Measurements from ENCODE around the gene PP2D1.
A peak's percentile ranks its signal among the peaks of the same experiment; 100 is the strongest.
"Not testable (repeated sequence)": the region's sequence is repeated elsewhere in the genome, so short reads cannot be mapped to it uniquely, and the experiment has no call there.

Gene PP2D1

GRCh38 chr3:19970327-19970726 lies 41.7 kb downstream of the PP2D1 start:
- no peaks in the 10 kb centered on the region; the same call in 1 of the 2 replicates for H3K36me3 ChIP-seq (ENCODE audit: control insufficient read depth, insufficient read depth, low read length)
- H3K27me3 ChIP-seq (ENCODE audit: control insufficient read depth, insufficient read depth, low read length): no peaks in the 10 kb centered on the region
- WGBS (ENCODE audit: insufficient coverage, insufficient read length): 100% methylated on average over 1 of the region's 8 CpGs

GRCh38 chr3:19967812-19968211 lies 44.3 kb downstream of the PP2D1 start:
- Histone ChIP-seq H3K36me3 (ENCODE audit: control insufficient read depth, insufficient read depth, low read length) (no peaks in the 10 kb centered on the region), H3K4me1 (ENCODE audit: control insufficient read depth, insufficient read depth, low read length) (no peaks in the 10 kb centered on the region), H3K27ac (ENCODE audit: low read length) (no peak overlapping the region), H3K4me3 (ENCODE audit: low read length) (no peak overlapping the region), H3K27me3 (ENCODE audit: control insufficient read depth, insufficient read depth, low read length) (no peaks in the 10 kb centered on the region), H3K9me3 (ENCODE audit: control insufficient read depth, insufficient read depth, low read length) (no peaks in the 10 kb centered on the region)
- DNase-seq (ENCODE audit: low read depth, low spot score): no peak
- WGBS (ENCODE audit: insufficient coverage, insufficient read length): no CpG with 5 or more reads among the region's 4 CpGs

More at GRCh38 chr3:19970327-19970726, 41.7 kb downstream of the PP2D1 start:
- no peak overlapping the region for H3K27ac ChIP-seq (ENCODE audit: low read length)
- no peaks in the 10 kb centered on the region for H3K4me1 ChIP-seq (ENCODE audit: control insufficient read depth, insufficient read depth, low read length)
- DNase-seq (ENCODE audit: low read depth, low spot score): no peak
- no peak overlapping the region for H3K4me3 ChIP-seq (ENCODE audit: low read length)
- H3K9me3 ChIP-seq (ENCODE audit: control insufficient read depth, insufficient read depth, low read length): no peaks in the 10 kb centered on the region

GRCh38 chr3:19967208-19967607 lies 44.9 kb downstream of the PP2D1 start:
- no CpG with 5 or more reads among the region's 6 CpGs for WGBS (ENCODE audit: insufficient coverage, insufficient read length)
- H3K9me3 ChIP-seq (ENCODE audit: control insufficient read depth, insufficient read depth, low read length): no peaks in the 10 kb centered on the region
- DNase-seq (ENCODE audit: low read depth, low spot score): no peak

GRCh38 chr3:19961960-19962359 lies 50.1 kb downstream of the PP2D1 start:
- no CpG with 5 or more reads among the region's 4 CpGs for WGBS (ENCODE audit: insufficient coverage, insufficient read length)
- Histone ChIP-seq H3K27me3 (ENCODE audit: control insufficient read depth, insufficient read depth, low read length) (no peaks in the 10 kb centered on the region), H3K36me3 (ENCODE audit: control insufficient read depth, insufficient read depth, low read length) (no peaks in the 10 kb centered on the region; the same call in 1 of the 2 replicates)

More at GRCh38 chr3:19967208-19967607, 44.9 kb downstream of the PP2D1 start:
- H3K4me3 ChIP-seq (ENCODE audit: low read length): no peak overlapping the region
- H3K27me3 ChIP-seq (ENCODE audit: control insufficient read depth, insufficient read depth, low read length): no peaks in the 10 kb centered on the region
- H3K4me1 ChIP-seq (ENCODE audit: control insufficient read depth, insufficient read depth, low read length): no peaks in the 10 kb centered on the region
- H3K36me3 ChIP-seq (ENCODE audit: control insufficient read depth, insufficient read depth, low read length): no peaks in the 10 kb centered on the region
- no peak overlapping the region for H3K27ac ChIP-seq (ENCODE audit: low read length)

GRCh38 chr3:19960696-19961095 lies 51.4 kb downstream of the PP2D1 start:
- WGBS (ENCODE audit: insufficient coverage, insufficient read length): no CpG with 5 or more reads among the region's 4 CpGs
- H3K9me3 ChIP-seq (ENCODE audit: control insufficient read depth, insufficient read depth, low read length): no peaks in the 10 kb centered on the region
- no peaks in the 10 kb centered on the region for H3K4me1 ChIP-seq (ENCODE audit: control insufficient read depth, insufficient read depth, low read length)
- H3K27ac ChIP-seq (ENCODE audit: low read length): no peak overlapping the region
- DNase-seq (ENCODE audit: low read depth, low spot score): no peak
- no peak overlapping the region for H3K4me3 ChIP-seq (ENCODE audit: low read length)
- no peaks in the 10 kb centered on the region; the same call in none of the 2 replicates for H3K36me3 ChIP-seq (ENCODE audit: control insufficient read depth, insufficient read depth, low read length)
- H3K27me3 ChIP-seq (ENCODE audit: control insufficient read depth, insufficient read depth, low read length): no peaks in the 10 kb centered on the region

More at GRCh38 chr3:19961960-19962359, 50.1 kb downstream of the PP2D1 start:
- no peaks in the 10 kb centered on the region for H3K9me3 ChIP-seq (ENCODE audit: control insufficient read depth, insufficient read depth, low read length)
- DNase-seq (ENCODE audit: low read depth, low spot score): no peak
- H3K27ac ChIP-seq (ENCODE audit: low read length): no peak overlapping the region
- no peaks in the 10 kb centered on the region for H3K4me1 ChIP-seq (ENCODE audit: control insufficient read depth, insufficient read depth, low read length)
- H3K4me3 ChIP-seq (ENCODE audit: low read length): no peak overlapping the region

- Histone ChIP-seq H3K4me1 (ENCODE audit: control insufficient read depth, insufficient read depth, low read length) (no peaks in the 10 kb centered on the region), H3K27me3 (ENCODE audit: control insufficient read depth, insufficient read depth, low read length) (no peaks in the 10 kb centered on the region), H3K36me3 (ENCODE audit: control insufficient read depth, insufficient read depth, low read length) (peaks cover under 1% of the 10 kb centered on the region), H3K27ac (ENCODE audit: low read length) (no peak overlapping the region), H3K9me3 (ENCODE audit: control insufficient read depth, insufficient read depth, low read length) (no peaks in the 10 kb centered on the region), H3K4me3 (ENCODE audit: low read length) (no peak overlapping the region)
- no peak for DNase-seq (ENCODE audit: low read depth, low spot score)
- WGBS (ENCODE audit: insufficient coverage, insufficient read length): no CpG with 5 or more reads among the region's 4 CpGs
These were observed 52.6 kb downstream of the PP2D1 start for GRCh38 chr3:19959505-19959904.

GRCh38 chr3:19957354-19957753 lies 54.7 kb downstream of the PP2D1 start:
- not testable (repeated sequence) for DNase-seq (ENCODE audit: low read depth, low spot score); H3K27me3 ChIP-seq (ENCODE audit: control insufficient read depth, insufficient read depth, low read length); H3K9me3 ChIP-seq (ENCODE audit: control insufficient read depth, insufficient read depth, low read length); H3K27ac ChIP-seq (ENCODE audit: low read length); H3K4me3 ChIP-seq (ENCODE audit: low read length); H3K36me3 ChIP-seq (ENCODE audit: control insufficient read depth, insufficient read depth, low read length); H3K4me1 ChIP-seq (ENCODE audit: control insufficient read depth, insufficient read depth, low read length)
- WGBS (ENCODE audit: insufficient coverage, insufficient read length): no CpG with 5 or more reads among the region's 9 CpGs

- DNase-seq (ENCODE audit: low read depth, low spot score): no peak
- Histone ChIP-seq H3K27me3 (ENCODE audit: control insufficient read depth, insufficient read depth, low read length) (no peaks in the 10 kb centered on the region), H3K27ac (ENCODE audit: low read length) (no peak overlapping the region), H3K4me3 (ENCODE audit: low read length) (no peak overlapping the region), H3K9me3 (ENCODE audit: control insufficient read depth, insufficient read depth, low read length) (no peaks in the 10 kb centered on the region), H3K4me1 (ENCODE audit: control insufficient read depth, insufficient read depth, low read length) (no peaks in the 10 kb centered on the region), H3K36me3 (ENCODE audit: control insufficient read depth, insufficient read depth, low read length) (peaks cover 6% of the 10 kb centered on the region)
- no CpG with 5 or more reads among the region's 4 CpGs for WGBS (ENCODE audit: insufficient coverage, insufficient read length)
These were observed 57.4 kb downstream of the PP2D1 start for GRCh38 chr3:19954676-19955075.

- no peak overlapping the region for H3K4me3 ChIP-seq (ENCODE audit: low read length)
- WGBS (ENCODE audit: insufficient coverage, insufficient read length): no CpG with 5 or more reads among the region's 2 CpGs
- H3K27ac ChIP-seq (ENCODE audit: low read length): no peak overlapping the region
- peaks cover 6% of the 10 kb centered on the region; the same call in 1 of the 2 replicates for H3K36me3 ChIP-seq (ENCODE audit: control insufficient read depth, insufficient read depth, low read length)
- H3K4me1 ChIP-seq (ENCODE audit: control insufficient read depth, insufficient read depth, low read length): peaks cover 4% of the 10 kb centered on the region; the same call in 1 of the 2 replicates
- DNase-seq (ENCODE audit: low read depth, low spot score): no peak
- no peaks in the 10 kb centered on the region for H3K9me3 ChIP-seq (ENCODE audit: control insufficient read depth, insufficient read depth, low read length)
- H3K27me3 ChIP-seq (ENCODE audit: control insufficient read depth, insufficient read depth, low read length): no peaks in the 10 kb centered on the region
These were observed 61.7 kb downstream of the PP2D1 start for GRCh38 chr3:19950316-19950715.

- Histone ChIP-seq H3K27me3 (ENCODE audit: control insufficient read depth, insufficient read depth, low read length) (no peaks in the 10 kb centered on the region), H3K4me1 (ENCODE audit: control insufficient read depth, insufficient read depth, low read length) (peaks cover 4% of the 10 kb centered on the region; the same call in 1 of the 2 replicates), H3K36me3 (ENCODE audit: control insufficient read depth, insufficient read depth, low read length) (peaks cover 4% of the 10 kb centered on the region; the same call in 1 of the 2 replicates), H3K4me3 (ENCODE audit: low read length) (peak overlapping the region; percentile 92; the same call in 1 of the 2 replicates), H3K27ac (ENCODE audit: low read length) (no peak overlapping the region), H3K9me3 (ENCODE audit: control insufficient read depth, insufficient read depth, low read length) (no peaks in the 10 kb centered on the region)
- no peak for DNase-seq (ENCODE audit: low read depth, low spot score)
- WGBS (ENCODE audit: insufficient coverage, insufficient read length): no CpG with 5 or more reads among the region's 2 CpGs
These were observed 63.9 kb downstream of the PP2D1 start for GRCh38 chr3:19948226-19948591.

GRCh38 chr3:19947549-19948225 lies 64.4 kb downstream of the PP2D1 start:
- WGBS (ENCODE audit: insufficient coverage, insufficient read length): no CpG with 5 or more reads among the region's 30 CpGs
- no peaks in the 10 kb centered on the region for H3K27me3 ChIP-seq (ENCODE audit: control insufficient read depth, insufficient read depth, low read length)
- H3K4me3 ChIP-seq (ENCODE audit: low read length): peak overlapping the region; percentile 92
- no peaks in the 10 kb centered on the region for H3K9me3 ChIP-seq (ENCODE audit: control insufficient read depth, insufficient read depth, low read length)
- no peak overlapping the region for H3K27ac ChIP-seq (ENCODE audit: low read length)
- DNase-seq (ENCODE audit: low read depth, low spot score): peak; percentile 25
- peaks cover 4% of the 10 kb centered on the region; the same call in 1 of the 2 replicates for H3K4me1 ChIP-seq (ENCODE audit: control insufficient read depth, insufficient read depth, low read length)
- H3K36me3 ChIP-seq (ENCODE audit: control insufficient read depth, insufficient read depth, low read length): peaks cover 4% of the 10 kb centered on the region; the same call in 1 of the 2 replicates
